GM12874 (cell line): Measurements from ENCODE around the gene DEPDC7.

Experiments used
- TF ChIP-seq, protein P1 (sequence below): IDR thresholded peaks from 2 replicates; pipeline ENCODE4 v1.5.1; 2011; ENCODE audit warnings: low read depth, mild to moderate bottlenecking, control low read depth, low read length, moderate library complexity; ENCODE audit not compliant: insufficient read depth

Gene DEPDC7

DNA sequence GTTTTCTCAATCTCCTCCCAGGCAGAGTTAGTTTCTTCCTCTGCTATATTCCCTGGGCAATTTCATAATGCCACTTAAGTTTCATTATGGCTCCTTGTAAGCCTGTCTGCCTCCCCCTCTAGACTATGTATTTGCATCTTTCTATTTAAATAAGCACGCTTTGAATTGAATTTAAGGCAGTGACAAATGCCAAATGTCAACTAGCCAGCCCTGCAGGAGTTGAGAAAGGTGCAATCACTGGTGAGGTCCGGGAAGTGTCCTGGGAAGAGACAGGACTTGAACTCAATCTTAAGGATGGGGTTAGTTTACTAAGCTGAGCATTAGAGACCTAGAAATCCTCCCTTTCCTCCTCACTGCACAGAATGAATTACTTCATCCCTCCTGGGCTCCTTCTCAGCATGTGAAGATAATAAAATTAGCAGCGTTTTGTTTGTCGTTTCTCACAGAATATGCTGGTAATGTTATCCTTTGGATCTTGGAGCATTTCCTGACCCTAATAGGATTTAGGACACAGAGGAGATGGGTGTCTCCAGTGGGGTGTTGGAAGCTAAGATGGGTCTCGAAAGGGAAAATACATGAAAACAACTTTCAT, 25.3 kb downstream of the DEPDC7 start:
- TF ChIP-seq, protein P1, sequence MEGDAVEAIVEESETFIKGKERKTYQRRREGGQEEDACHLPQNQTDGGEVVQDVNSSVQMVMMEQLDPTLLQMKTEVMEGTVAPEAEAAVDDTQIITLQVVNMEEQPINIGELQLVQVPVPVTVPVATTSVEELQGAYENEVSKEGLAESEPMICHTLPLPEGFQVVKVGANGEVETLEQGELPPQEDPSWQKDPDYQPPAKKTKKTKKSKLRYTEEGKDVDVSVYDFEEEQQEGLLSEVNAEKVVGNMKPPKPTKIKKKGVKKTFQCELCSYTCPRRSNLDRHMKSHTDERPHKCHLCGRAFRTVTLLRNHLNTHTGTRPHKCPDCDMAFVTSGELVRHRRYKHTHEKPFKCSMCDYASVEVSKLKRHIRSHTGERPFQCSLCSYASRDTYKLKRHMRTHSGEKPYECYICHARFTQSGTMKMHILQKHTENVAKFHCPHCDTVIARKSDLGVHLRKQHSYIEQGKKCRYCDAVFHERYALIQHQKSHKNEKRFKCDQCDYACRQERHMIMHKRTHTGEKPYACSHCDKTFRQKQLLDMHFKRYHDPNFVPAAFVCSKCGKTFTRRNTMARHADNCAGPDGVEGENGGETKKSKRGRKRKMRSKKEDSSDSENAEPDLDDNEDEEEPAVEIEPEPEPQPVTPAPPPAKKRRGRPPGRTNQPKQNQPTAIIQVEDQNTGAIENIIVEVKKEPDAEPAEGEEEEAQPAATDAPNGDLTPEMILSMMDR: no peak

GRCh38 chr11:33043221-33043830, 27.6 kb downstream of the DEPDC7 start:
- TF ChIP-seq, protein P1: no peak

DNA sequence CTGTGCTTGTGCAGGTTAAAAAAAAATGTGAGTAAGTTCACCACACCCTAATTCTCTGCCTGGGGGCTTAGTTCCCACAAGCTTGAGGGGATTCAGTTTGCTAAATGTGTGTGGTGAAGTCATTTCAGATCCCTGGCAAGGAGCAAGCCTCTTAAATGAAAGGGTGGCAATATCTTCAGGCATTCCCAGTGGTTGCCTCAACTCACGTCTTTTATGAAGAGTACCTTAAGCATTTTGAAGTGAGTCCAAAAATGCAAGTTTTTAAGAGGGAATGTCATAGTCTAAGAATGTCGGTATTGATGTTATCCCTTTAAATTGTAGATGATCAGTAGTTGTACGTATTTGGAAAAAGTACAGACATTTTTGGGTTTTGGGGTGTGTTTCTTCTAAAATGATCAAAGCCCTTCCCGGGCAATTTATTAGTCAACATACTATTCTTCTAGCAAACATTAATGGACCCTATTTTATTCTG, 28.6 kb downstream of the DEPDC7 start:
- TF ChIP-seq, protein P1: no peak

DNA sequence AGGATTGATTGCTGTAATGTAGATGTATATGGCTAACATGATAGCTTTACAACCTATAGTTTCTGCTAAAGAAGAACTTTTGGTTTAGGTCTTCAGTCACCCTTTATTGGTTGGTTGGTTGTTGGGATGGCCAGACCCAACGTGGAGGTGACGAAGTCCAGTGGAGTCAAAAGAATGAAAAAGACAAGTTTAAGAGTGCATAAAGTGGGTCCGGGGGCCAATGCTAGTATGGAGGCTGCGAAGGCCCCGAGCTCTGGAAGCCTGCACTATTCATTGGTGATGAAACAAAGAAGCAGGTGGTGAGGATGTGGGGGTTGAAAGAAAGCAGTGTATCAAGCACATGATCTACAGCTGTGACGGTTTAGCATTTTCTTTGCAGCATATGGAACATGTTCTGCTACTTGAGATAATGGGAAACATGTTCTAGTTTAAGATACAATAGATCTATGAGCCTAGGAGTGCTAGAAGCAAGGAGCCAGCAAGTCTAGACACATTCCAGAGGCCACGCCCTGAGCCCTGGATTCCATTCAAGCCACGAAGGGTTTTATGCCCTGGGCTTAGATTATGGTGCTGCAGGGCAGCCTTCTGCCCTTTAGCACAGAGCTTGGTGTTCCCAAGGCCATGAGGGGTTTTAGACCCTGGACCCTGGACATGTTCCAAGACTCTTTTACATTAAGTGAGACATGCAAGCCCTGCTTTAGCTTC, 30.0 kb downstream of the DEPDC7 start:
- TF ChIP-seq, protein P1: no peak

GRCh38 chr11:33052231-33052630, 36.6 kb downstream of the DEPDC7 start:
- TF ChIP-seq, protein P1: no peak

DNA sequence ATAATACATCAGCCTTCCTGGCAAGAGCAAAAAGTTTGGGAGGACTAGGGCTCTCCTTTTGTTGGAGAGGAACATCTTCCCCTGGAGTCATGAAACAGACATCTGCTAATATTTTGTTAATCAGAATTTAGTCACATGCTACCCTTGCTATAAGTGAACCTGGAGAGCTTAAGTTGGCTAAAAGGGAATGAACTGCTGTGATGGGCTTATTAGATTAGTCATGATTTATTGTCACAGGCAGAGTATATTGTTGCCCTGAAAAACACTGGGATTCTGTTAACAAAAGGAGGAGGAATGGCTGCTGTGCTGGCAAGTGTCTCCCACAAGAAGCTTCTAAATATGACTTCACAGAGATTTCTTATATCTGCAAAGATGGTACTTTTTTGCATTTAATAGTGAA, 39.7 kb downstream of the DEPDC7 start:
- TF ChIP-seq, protein P1: no peak

DNA sequence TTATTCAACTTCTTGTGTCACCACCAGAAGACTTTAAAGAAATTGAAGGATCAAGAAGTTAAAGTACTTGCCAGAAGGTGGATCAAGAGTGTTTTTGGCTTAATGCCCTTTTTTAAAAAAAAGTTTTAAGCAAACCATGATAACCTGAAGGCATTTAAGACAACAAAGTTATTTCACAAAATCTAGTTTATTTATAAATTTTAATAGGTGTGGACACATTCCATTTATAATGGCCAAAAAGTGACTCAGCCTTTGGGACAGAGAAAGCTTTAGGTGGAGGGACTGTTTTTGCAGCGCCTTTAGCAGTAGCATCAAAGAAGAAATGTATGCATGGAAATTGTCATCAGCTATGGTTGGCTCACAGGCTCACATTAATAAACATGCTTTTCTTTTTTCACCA, 41.6 kb downstream of the DEPDC7 start:
- TF ChIP-seq, protein P1: no peak
